ENCODE data around the gene SLC2A13.
"Not testable (repeated sequence)": the region's sequence is repeated elsewhere in the genome, so short reads cannot be mapped to it uniquely, and the experiment has no call there.

SLC2A13 gene

DNA sequence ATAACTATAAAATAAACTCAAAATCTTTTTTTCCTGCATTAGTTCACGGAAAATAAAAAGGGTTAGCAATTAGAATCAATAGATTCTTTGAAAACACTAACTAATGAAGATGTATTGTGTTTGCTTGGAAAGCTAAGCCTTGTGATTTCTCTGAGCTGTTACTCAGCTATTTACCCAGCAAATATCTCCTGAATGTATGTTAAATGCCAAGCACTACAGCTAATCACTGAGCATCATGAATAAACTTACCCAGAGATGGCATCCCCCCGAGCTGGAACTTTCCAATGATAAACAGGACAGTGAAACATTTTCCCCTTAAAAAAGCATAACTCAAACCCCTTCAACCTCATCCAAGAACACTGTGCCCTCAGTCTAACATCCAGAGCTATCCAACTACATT, 71.2 kb downstream of the SLC2A13 start:
- no peak for TF ChIP-seq TAF1 (IDR thresholded peaks at IDR 0.05; ENCODE audit: borderline replicate concordance, low read depth, low read length)
- no peak for TF ChIP-seq POLR2A (IDR thresholded peaks at IDR 0.05; ENCODE audit: low read depth, low read length)
- no peak for TF ChIP-seq POLR2AphosphoS5 (IDR thresholded peaks at IDR 0.05; ENCODE audit: low read depth, low read length)
- FAIRE-seq (no peak), DNase-seq (ENCODE audit: insufficient read length) (no peak)

DNA sequence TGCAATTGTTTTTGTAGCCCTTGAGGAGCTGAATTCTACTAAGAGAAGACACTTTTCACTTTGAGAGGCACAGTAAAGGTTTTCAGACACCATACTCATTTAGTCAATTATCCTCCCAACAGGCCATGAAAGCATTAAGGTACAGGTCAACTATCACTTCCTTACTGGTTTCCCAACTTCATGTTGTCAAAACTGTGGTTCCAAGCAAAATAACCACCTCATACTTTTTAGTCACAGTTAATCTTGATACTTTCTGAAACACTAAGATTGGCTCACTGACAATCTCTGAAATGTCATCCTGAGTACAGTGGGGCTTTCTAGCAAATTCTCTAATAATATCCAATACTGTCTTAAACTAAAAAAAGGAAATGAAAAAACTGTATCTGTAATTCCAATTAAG, 71.7 kb downstream of the SLC2A13 start:
- no peak for FAIRE-seq
- no peak for DNase-seq (ENCODE audit: insufficient read length)
- TF ChIP-seq POLR2AphosphoS5 (IDR thresholded peaks at IDR 0.05; ENCODE audit: low read depth, low read length) (no peak), TAF1 (IDR thresholded peaks at IDR 0.05; ENCODE audit: borderline replicate concordance, low read depth, low read length) (no peak), POLR2A (IDR thresholded peaks at IDR 0.05; ENCODE audit: low read depth, low read length) (no peak)

DNA sequence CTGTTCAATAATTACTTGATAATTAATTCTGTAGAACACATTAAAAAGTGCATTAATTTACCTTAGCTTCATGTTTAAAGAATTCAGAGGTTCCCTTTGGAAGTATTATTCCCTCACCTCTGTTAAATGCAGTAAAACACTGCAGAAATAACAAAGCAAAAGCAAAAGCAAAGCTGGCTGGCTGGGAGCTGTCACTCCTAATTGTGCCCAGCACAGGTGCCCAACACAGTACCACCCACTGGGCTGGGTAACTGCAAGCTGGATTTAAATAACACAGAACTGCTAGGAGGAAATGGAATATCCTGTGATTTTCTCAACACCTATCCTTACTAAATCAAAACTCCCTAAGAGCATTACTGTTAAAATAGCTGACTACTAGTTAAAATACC, 72.6 kb downstream of the SLC2A13 start:
- peak; percentile 56 for FAIRE-seq

DNA sequence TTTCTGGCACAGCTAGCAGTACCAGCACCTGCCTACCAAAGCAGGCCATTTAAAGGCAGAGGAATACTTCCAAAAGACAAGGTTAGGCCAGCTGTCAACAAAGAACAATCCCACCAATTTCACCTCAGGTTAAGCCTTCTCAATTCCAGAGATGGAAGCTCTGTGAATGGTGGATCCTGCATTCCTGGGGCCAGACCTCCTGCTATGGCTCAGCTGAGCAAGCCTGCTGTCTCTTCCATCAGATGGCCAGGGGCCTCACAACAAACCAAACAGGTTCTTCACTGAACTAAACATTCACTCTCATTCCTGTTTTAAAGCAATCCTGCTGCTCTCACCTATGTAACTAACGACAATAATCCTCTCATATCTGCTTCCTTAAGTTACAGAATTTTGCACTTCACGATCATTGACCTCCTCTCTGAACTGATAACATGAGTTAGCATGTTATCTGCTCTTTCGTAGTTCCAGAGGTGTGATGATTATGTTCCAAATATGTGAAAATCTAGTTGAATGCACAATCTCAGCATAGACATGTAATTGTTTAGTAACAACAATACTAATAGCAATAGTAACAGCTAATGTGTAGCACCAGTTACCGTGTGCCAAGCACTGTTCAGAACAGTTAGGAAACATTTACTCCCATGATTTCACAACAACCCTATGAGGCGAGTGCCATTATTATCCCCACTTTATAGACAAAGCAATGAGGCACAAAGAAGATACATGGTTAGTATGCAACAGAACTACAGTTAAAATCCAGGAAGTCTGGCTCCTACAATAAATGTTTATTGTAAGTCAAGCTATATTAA, 73.2 kb downstream of the SLC2A13 start:
- DNase-seq (ENCODE audit: insufficient read length) (no peak), FAIRE-seq (peak; percentile 58)

More for the DNA sequence above, 72.6 kb downstream of the SLC2A13 start:
- no peak for DNase-seq (ENCODE audit: insufficient read length)
- TF ChIP-seq TAF1 (IDR thresholded peaks at IDR 0.05; ENCODE audit: borderline replicate concordance, low read depth, low read length) (no peak), POLR2A (IDR thresholded peaks at IDR 0.05; ENCODE audit: low read depth, low read length) (no peak), POLR2AphosphoS5 (IDR thresholded peaks at IDR 0.05; ENCODE audit: low read depth, low read length) (no peak)

DNA sequence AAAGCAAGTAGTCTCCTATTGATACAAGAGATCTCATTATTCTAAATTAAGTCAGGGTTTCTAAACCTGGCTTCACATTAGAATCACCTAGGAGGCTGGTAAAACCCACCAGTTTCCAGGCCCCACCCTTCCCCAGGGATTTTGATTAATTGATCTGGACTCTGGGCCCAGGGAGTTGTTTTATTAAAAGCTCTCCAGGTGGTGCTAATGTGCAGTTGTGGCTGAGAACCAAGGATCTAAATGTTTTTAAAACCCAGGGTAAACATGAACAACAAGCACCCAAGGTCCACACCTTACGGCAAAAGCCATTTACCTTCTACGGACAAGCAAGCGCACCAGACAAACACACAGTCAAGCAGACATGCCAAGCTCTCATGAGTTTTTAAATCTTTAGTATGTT, 73.9 kb downstream of the SLC2A13 start:
- no peak for DNase-seq (ENCODE audit: insufficient read length)
- FAIRE-seq, result no peak
- no peak for TF ChIP-seq TAF1 (IDR thresholded peaks at IDR 0.05; ENCODE audit: borderline replicate concordance, low read depth, low read length)
- TF ChIP-seq POLR2AphosphoS5 (IDR thresholded peaks at IDR 0.05; ENCODE audit: low read depth, low read length), result no peak
- no peak for TF ChIP-seq POLR2A (IDR thresholded peaks at IDR 0.05; ENCODE audit: low read depth, low read length)

More for the DNA sequence above, 73.2 kb downstream of the SLC2A13 start:
- TF ChIP-seq POLR2AphosphoS5 (IDR thresholded peaks at IDR 0.05; ENCODE audit: low read depth, low read length) (no peak), TAF1 (IDR thresholded peaks at IDR 0.05; ENCODE audit: borderline replicate concordance, low read depth, low read length) (no peak), POLR2A (IDR thresholded peaks at IDR 0.05; ENCODE audit: low read depth, low read length) (no peak)

DNA sequence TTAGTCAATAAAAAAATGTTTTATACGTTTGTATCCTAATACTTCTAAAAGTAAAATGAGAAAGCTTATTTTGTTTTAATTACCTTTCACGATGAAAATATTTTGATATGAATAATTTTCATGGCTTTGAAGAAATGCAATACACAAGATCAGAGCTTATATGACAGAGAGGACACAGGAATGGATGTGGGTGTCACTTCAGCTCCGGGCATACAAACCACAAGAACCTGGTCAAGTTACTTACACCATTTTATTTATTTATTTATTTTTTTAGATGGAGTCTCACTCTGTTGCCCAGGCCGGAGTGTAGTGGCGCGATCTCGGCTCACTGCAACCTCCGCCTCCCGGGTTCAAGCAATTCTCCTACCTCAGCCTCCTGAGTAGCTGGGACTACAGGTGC, 74.9 kb downstream of the SLC2A13 start:
- FAIRE-seq; DNase-seq (ENCODE audit: insufficient read length): not testable (repeated sequence)

DNA sequence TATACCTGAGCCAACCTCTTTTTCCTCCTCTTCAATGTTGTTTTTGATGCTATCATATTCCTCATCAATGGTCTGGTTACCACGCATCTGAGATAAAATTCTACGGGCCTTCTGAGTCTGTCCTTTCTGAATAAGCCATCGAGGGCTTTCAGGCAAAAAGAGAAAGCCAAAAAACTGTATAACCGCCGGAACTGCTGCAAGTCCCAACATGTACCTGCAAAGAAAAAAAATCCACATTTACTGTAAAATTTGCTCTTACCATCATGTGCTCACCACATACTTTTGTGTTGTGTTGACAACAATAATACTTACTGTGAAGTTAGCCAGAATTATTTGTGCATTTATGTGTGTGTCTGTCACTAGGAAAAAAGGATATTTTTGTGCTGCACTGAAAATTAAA, 77.6 kb downstream of the SLC2A13 start:
- TF ChIP-seq TAF1 (IDR thresholded peaks at IDR 0.05; ENCODE audit: borderline replicate concordance, low read depth, low read length), result no peak
- TF ChIP-seq POLR2AphosphoS5 (IDR thresholded peaks at IDR 0.05; ENCODE audit: low read depth, low read length), result no peak
- TF ChIP-seq POLR2A (IDR thresholded peaks at IDR 0.05; ENCODE audit: low read depth, low read length), result no peak

DNA sequence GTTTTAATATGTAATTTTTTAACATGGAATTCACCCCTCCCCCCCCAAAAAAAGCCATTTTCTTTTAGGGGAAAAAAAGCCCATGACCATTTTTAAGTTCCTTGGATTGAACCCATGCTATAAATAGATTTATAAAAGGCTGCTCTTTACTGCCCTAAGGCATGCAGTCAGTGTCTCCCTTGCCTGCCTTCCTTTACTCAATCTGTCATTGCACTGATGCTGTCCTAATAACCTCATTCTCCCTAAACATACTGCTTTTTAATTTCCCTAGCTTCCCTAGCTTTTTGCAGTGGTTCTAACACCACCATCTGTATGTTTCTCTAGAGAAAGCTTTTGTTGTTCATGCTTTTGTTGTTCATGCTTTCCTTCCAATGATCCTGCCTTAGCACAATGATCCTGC, 83.0 kb downstream of the SLC2A13 start:
- no peak for TF ChIP-seq POLR2AphosphoS5 (IDR thresholded peaks at IDR 0.05; ENCODE audit: low read depth, low read length)
- FAIRE-seq, result no peak
- no peak for DNase-seq (ENCODE audit: insufficient read length)

More for the DNA sequence above, 77.6 kb downstream of the SLC2A13 start:
- DNase-seq (ENCODE audit: insufficient read length) (no peak), FAIRE-seq (no peak)

DNA sequence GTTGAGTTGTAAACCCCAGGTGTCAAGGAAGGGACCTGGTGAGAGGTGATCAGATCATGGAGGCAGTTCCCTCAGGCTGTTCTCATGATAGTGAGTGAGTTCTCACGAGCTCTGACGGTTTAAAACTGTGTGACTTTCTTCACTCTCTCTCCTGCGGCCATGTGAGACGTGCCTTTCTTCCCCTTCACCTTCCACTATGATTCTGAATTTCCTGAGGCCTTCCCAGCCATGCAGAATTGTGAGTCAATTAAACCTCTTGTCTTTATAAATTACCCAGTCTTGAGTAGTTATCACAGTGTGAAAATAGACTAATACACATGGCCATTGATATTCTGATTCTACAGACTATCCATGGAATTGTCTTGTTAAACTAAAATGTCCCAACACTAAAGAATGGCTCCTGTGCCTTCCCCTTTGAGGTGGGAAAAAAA, 85.6 kb downstream of the SLC2A13 start:
- no peak for DNase-seq (ENCODE audit: insufficient read length)
- no peak for FAIRE-seq
- no peak for TF ChIP-seq TAF1 (IDR thresholded peaks at IDR 0.05; ENCODE audit: borderline replicate concordance, low read depth, low read length)
- no peak for TF ChIP-seq POLR2A (IDR thresholded peaks at IDR 0.05; ENCODE audit: low read depth, low read length)
- TF ChIP-seq POLR2AphosphoS5 (IDR thresholded peaks at IDR 0.05; ENCODE audit: low read depth, low read length), result no peak

DNA sequence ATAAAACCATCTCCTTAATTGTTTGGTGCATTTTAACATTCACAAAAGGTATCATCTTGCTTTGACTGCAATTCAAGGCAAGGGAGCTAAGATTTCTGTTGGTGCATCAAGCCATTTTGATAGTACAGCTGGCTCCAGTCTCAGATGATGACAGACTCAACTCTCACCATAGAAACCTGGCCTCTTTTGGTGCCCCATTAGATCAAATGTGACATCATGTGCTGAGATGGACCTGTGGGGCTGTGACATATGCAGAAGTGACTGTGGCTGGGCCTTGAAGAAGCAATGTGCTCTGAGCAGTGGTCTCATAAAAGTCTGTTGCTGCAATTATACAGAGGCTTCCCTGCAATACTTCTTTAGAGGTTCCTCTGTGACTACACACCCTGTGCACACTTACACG, 88.4 kb downstream of the SLC2A13 start:
- TF ChIP-seq TAF1 (IDR thresholded peaks at IDR 0.05; ENCODE audit: borderline replicate concordance, low read depth, low read length) (no peak), POLR2A (IDR thresholded peaks at IDR 0.05; ENCODE audit: low read depth, low read length) (no peak), POLR2AphosphoS5 (IDR thresholded peaks at IDR 0.05; ENCODE audit: low read depth, low read length) (no peak)
- FAIRE-seq (peak; percentile 54), DNase-seq (ENCODE audit: insufficient read length) (no peak)

DNA sequence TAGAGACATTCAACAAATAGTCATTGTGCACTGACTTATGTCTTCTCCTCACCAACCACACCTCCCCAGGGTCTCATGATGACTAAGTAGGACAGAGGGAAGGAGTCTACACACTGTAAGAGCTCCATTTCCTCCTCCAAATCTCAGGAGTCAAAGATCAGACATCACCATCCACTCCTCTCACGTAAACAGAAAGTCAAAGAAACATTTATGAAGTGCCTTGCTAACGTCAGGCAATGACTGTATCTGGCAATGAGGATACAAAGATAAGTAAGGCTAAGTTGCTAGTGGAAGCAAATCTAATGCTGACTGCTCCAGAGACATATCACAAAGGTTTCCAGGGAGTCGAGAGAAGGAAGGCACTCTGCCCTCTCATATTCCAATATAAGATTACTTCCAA, 88.9 kb downstream of the SLC2A13 start:
- TF ChIP-seq POLR2AphosphoS5 (IDR thresholded peaks at IDR 0.05; ENCODE audit: low read depth, low read length) (no peak), POLR2A (IDR thresholded peaks at IDR 0.05; ENCODE audit: low read depth, low read length) (no peak), TAF1 (IDR thresholded peaks at IDR 0.05; ENCODE audit: borderline replicate concordance, low read depth, low read length) (no peak)
- no peak for FAIRE-seq

DNA sequence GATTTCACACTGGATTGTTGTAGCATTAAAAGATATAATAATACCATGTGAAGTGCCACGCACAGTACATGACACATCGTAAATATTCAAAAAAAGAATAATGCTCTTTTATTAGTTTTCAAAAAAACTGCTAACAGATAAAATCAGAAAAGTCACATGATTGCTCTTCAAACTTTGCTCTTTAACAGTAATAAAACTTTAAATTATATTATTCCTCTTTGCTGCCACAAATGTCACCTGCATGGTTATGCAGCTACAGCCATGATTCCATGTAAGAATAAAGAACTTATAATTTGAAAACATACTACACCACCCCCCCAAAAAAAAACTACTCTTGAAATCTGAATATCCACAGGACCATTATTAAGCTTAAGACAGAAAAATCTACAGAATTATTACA, 90.0 kb downstream of the SLC2A13 start:
- TF ChIP-seq TAF1 (IDR thresholded peaks at IDR 0.05; ENCODE audit: borderline replicate concordance, low read depth, low read length) (no peak), POLR2A (IDR thresholded peaks at IDR 0.05; ENCODE audit: low read depth, low read length) (no peak), POLR2AphosphoS5 (IDR thresholded peaks at IDR 0.05; ENCODE audit: low read depth, low read length) (no peak)
- DNase-seq (ENCODE audit: insufficient read length), result no peak
- FAIRE-seq, result no peak

More for the DNA sequence above, 88.9 kb downstream of the SLC2A13 start:
- DNase-seq (ENCODE audit: insufficient read length), result no peak
